Glomerular visceral epithelial cell (primary cell): ENCODE results near the gene HDHD2.

Source experiments
- DNase-seq: peaks from one replicate; pipeline ENCODE4 v3.0.0-alpha.2; 2016; ENCODE audit errors: extremely low spot score

The HDHD2 gene

DNA sequence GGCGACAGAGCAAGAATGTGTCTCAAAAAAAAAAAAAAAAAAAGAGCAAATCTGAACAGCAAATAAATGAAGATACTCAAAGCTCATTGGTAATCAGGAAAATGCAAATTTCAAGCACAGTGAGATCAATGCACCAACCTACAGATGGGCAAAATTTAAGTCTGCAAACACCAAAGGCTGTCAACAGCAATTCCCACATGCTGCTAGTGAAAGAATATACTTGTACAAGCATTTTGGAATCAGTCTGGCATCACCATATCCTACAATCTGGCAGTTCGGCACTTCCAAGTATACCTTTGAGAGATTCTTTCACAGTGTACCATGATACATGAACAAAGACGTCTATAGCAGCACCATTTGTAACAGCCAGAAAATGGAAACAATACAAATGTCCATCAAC, 4.1 kb downstream of the HDHD2 start:
- no peak for DNase-seq

DNA sequence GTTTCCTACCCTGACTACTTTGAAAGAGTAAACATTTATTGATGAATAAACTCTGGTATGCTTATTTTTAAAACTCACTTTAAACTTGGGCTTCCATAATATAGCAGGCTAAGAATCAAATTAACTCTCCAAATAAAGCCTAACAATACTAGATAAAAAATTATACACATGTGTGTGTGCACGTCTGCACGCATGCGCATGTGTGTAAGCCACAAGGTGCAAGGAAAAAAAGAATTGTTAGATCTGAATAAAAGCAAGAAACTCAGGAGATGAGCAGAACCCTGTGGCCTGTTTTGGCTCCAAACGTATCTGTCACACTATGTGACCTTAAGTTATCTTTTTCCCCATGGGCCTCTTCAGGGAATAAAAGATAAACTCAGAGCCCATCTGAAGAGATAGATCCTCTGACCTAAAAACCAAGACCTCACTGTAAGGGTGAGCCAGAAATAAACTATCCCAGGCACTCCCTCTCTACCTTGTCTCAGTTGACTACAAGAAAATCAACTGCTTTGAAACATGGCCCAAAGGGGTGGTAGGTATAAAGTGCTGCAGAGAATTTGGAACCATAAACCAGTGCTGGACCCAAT, 6.3 kb downstream of the HDHD2 start:
- no peak for DNase-seq

DNA sequence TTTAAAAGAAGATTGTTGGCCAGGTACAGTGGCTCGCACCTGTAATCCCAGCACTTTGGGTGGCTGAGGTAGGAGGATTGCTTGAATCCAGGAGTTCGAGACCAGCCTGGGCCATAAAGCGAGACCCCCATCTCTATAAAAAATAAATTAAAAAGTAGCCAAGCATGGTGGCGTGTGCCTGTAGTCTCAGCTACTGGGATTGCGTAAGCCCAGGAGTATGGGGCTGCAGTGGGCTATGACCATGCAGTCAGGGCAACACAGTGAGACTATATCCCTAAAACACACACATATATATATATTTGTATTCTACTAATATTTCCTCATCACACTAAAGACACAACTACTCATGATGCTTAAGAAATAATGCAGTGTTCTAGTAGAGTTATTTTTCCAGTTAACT, 7.1 kb downstream of the HDHD2 start:
- no peak for DNase-seq

DNA sequence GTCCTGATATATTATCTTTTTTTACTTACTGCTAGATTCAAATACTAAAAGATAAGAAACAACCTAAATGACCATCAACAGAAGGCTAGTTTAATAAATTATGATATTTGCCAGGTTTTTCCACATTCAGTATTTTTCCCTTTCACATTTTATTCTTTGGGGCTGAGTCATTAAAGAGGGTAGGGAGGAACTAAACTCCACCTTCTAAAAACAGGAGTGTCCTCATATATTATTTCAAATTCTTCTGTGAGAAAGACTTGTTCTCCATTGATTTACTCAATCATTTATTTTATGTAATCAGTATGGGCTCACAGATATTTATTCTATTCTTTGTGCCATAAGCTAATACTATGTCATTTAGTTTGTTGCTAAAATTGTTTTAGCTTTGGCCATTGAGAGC, 9.0 kb downstream of the HDHD2 start:
- no peak for DNase-seq

DNA sequence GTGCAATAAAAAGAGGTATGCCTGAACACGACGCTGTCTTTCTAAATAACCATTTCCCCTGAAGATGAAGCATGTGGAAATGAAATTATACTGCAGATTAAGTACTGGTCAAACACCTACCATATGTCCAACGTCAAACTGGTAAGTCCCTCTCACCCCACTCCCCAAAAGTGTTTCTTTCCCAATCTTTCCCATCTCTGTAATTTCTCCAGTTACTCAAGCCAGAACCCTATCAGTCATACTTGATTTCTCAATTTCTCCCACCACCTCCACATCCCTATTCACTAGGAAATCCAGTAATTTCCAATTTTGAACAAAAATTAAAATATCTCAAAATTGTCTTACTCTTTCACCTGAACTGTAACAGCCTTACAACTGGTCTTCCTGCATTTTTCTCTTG, 29.2 kb downstream of the HDHD2 start:
- no peak for DNase-seq

DNA sequence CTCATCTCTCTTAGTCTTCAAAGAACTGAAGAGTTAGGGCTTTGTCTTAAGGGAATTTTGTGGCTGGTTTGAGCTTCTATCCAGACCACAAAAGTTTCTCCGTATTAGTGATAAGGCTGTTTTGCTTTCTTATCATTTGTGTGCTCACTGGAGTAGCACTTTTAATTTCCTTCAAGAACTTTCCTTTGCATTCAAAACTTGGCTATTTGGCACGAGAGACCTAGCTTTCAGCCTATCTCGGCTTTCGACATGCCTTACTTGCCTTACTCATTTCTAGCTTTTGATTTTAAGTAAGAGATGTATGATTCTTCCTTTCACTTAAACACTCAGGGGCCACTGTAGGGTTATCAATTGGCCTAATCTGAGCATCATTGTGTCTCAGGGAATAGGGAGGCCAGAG, 29.9 kb downstream of the HDHD2 start:
- DNase-seq = no peak

DNA sequence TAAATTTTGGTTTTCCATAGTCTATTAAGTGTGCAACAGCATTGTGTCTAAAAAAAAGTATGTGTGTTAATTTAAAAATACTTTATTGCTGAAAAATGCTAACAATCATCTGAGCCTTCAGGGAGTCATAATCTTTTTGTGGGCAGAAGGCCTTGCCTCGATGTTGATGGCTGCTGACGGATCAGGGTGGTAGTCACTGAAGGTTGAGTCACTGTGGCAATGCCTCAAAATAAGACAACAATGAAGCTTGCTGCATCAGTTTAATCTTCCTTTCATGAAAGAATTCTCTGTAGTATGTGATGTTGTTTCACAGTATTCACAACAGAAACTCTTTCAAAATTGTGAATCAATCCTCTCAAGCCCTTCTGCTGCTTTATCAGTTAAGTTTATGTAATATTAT, 31.3 kb downstream of the HDHD2 start:
- no peak for DNase-seq

DNA sequence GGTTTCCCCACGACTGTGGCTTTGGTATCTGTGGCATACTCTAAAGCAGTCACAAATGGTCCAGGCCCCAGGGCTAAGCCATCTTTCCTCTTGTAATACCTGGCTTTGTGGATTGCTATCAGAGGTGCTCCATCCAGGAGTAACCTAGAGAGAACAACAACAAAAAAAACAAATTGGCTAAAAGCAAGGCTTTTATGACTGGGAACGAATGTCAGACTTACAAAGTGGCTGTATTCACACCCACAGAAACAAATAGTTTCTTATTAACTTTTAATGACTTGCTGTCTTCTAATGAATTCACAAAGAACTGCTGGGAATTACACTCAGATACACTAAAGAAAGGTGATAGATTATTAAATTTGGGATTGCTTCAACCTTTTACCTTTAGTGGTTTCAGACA, 35.1 kb downstream of the HDHD2 start:
- DNase-seq = no peak

DNA sequence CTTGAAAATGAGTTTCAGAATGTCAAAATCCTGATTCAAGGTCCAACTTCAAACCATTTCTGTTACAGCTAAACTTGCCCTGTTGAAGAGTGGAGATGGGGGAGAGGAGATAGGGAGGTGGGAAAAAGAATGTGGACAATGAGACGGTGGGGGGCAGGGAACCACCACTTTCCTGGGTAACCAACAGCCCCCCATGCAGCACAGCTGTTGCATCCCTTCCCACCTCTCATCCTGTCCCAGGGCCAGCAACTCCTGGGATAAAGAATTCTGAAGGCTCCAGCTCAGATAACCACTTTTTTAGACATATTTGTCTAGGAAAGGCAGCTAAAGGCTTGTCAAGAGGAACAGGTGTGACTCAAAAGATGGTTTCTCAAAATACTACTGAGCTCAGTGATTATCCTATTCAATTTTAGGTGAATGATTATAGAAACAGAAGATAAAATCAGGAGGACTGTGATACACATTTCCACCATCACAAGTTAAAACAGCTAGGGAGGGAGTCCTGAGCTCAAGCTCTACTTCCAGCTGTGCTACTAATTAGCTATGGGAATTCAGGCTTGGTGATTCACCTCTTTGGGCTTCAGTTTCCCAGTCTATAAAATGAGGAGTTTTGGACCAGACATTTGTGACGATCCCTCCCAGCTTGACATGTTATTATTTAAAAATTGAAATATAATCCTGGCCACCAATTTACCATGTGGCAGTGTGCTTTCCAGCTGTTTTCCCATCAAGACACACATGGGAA, 36.3 kb downstream of the HDHD2 start:
- no peak for DNase-seq

DNA sequence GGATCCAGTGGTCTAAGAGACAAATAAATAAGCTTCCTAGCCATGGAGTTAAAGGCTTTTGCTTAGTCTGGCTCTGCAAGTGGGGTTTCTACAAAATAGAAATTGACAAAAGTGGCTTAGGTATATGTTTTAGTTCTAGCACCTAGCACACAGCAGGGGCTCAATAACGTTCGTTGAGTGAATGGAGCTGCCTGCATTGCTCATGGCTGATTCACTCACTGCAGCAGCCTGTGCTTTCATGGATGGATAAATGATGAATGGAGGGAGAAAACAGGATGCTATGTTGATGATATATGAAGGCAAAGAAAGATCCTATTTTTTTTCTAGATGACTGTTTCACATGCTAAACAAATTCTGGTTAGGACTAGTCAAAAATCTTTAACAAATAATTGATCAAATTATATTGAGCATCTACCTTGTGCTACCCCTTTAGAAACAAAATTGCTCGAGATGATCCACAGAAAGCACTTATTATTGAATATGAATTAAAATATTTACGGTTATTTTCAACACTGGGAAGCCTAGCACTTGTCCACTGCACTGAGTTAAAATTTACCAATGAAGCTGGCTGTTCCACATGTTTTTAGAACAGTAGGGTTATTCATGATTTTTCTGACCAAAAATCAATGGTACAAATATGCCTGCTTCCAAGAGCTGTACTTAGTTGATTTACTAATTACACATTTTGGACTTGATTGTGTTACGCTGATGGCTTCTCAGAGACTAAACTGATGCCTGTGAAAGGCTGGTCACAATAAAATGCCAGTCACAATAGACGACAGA, 39.6 kb downstream of the HDHD2 start:
- no peak for DNase-seq

DNA sequence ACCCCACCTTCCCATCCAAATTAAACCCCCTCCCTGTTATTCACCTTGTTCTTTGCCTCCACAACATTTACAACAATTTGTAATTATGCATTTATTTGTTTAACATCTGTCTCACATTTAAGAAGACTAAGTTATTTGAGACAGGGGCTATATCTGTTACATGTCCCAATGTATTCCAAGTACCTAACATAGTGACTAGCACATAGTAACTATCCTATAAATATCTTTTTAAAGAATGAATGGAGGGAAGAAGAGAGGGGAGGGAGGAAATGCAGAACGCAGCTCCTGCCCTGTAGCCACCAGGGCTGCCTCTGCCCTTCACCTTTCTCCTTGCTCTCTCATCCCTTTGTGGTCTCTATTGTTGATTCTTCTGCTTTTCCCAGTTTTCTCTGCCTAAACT, 40.6 kb downstream of the HDHD2 start:
- DNase-seq = no peak

DNA sequence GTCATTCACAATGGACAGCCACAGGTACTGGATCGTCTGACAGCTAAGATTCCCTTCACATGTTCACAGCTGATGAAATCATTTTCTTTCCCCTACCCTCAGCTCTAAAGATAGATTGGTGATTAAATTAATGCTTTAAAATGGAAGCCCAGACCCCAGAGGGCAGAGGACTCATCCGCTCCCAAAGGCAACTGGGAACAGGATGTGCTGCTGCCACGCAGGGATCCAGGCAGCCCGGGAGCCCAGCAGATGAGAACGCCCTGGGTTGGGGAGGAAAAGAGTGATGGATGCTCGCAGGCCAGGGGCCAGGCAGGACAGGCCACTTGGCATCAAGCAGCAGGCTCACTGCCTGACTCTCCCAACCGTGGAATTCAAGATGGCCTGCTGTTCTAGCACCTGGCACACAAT, 41.3 kb downstream of the HDHD2 start:
- DNase-seq = no peak

DNA sequence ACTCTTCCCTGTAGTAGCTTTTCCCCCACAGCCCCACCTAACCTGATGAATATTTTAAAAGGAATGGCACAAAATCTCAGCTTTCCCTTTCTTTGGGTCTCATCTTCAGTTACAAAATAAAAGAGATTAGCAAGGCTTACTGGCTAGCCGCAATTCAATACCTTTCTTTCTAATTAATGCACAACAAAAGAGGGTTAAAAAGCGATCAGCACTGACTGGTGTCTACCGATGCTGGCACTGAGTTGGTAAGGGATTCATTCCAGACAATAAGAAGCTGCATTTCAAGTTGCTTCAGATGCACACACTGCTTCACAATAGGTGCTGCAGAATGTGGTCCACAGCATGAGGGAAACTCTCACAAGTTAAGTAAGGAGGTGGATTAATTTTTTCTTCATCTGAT, 41.9 kb downstream of the HDHD2 start:
- no peak for DNase-seq

DNA sequence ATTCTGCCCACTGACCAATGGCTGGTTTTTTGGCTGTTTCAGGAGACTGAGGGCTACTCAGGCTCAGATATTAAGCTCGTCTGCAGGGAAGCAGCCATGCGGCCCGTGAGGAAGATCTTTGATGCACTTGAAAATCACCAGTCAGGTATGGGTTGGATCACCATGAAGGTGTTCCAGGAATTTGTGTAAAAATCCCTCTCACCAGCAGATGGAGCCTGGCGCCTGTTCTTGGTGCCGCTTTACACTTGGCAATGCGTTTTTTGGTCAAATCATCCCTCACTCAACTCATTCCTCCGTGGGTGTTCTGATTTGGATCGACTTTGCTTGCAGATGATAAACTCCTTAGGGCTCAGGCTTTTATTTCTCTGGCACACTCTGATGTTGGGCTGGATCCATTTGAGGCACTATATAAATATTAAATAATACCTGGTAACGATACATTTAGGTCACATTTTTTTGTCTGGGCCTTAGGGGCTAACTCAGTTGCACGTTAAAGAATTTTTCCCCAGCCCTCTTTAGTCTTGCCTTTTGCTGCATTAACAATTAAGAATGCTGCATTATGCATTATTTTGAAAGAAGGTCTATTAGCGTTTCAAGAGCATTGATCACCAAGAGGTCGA, 50.0 kb downstream of the HDHD2 start:
- DNase-seq = peak; percentile 66

DNA sequence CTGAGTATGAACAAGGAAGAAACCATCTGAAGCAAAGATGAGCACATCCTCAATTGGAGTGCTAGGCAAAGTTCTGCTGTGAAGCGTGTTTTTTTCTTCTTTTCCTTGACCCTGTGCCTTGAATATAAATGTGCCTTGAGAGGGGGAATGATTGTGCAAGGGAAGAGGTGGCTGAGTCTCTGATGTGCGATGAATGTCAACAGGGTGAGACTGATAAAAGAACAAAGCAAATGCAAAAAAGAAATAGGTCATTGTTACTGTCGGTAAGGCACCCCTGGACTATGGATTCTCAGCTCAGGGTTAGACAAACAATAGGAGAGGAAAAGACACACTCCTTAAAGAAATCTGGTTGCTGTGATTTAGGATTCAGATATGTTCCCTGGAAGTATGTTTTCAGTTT, 54.5 kb downstream of the HDHD2 start:
- no peak for DNase-seq

DNA sequence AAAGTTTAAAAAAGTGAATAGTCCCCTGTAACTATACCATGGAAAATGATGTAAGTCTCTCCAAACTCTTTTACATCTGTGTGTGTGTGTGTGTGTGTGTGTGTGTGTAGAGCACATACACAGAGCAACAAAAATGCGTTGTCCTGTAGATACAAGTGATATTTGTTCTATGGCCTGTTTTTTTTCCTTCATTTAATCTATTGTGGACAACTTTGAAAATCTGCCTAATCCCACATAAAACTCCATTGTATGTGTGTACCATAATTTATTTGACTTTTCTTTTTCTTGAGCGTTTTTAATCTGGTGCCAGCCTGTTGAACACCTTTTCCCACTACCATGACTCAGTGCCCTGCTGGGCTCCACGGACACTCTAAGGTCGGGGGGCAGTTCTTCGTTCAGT, 62.6 kb downstream of the HDHD2 start:
- no peak for DNase-seq

DNA sequence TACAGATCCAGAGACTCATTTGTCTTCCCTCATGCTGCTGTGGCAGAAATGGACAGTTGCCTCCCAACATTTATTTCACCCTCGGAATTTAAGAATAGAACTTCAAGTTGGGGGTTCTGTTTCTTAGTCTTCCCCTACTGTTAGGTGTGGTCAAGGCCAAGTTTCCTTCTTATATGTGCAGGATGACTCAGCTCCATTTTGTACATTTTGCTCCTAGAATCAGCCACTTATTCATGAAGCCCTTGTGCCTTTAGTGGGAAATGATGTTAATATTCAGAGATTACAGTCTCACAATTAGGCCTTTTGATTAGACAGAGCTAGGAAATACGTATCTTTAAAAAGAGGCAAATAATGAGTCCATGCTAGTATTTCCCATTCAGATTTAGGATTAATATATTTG, 68.7 kb downstream of the HDHD2 start:
- DNase-seq = no peak

DNA sequence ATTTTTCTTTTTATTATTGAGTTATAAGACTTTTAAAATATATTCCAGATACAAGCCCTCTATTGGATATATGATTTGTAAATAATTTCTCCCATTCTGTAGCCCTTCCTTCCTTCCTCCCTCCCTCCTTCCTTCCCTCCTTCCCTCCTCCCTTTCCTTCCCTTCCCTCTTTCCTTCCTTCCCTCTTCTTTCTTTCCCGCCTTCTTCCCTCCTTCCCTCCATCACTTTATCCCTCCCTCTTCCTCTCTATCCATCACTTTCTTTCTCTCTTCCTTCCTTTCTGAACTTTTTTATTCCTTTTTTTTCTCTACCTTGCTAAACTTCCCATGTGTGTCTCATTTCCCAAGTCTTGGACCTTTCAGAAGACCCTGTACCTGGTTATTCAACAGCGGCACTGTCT, 69.4 kb downstream of the HDHD2 start:
- no peak for DNase-seq

DNA sequence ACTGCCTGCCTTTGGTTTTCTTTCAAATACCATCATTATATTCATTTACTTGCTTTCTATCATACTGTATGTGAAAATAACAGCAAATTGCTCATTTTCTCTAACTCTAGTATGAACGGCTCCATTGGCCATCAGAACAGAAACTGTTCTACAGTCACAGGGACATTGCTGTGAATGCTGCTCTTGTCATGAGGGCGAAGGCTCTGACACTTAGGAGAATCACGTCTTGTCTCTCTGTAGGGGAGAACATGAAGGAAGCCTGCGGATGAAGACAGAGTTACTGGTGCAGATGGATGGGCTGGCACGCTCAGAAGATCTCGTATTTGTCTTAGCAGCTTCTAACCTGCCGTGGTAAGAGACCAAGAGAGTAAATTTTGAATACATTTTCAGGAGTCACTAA, 73.2 kb downstream of the HDHD2 start:
- no peak for DNase-seq

DNA sequence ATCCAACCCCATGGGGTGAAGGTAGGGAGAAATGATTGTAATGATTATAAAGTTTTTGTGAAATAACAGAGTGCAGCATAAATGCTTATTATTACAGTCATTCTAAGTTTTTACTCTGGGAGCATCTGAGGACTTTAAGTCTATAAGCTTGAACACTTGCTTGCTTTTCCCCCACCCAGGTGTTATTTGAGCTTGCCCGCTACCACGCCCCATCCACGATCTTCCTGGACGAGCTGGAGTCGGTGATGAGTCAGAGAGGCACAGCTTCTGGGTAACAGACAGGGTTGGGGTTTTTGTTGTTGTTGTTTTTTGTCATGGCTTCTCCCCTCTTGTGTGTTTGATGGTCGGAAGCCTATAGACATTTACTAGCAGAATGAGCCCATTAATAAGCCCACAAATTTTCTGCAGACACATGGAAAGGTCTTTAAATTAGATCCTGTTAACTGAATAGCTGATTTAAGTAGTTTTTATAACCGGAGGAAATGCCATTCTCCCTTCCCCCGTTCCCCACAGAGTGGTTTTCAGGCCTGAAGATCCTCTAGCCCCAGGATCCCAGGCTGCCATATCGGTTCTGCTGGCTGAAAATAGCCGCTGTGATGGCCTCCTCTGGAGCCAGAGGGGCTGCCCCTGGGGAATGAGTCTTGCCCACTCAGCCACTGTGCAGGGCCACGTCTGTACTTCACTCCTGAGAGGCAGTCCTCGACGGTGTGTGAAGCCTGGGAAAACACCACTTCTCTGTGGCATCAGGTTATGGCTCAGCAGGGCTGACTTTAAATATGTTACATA, 75.0 kb downstream of the HDHD2 start:
- no peak for DNase-seq

DNA sequence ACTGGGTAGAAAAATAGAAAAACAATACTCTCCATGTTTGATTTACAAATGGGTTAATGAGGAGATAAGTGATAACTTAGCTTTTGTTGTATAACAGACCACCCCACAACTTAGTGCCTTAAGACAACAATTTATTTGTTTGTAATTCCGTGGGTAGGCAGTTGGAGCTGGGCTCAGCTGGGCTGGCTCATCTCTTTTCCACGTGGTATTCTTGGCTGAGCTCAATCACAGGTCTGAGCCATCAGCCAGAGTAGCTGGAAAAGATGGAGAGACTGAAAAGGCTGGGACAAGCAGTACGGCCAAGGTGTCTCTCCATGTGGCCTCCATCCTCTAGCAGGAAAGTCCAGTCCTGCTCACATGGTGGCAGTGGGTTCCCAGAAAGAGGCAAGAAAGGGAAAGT, 82.7 kb downstream of the HDHD2 start:
- no peak for DNase-seq

DNA sequence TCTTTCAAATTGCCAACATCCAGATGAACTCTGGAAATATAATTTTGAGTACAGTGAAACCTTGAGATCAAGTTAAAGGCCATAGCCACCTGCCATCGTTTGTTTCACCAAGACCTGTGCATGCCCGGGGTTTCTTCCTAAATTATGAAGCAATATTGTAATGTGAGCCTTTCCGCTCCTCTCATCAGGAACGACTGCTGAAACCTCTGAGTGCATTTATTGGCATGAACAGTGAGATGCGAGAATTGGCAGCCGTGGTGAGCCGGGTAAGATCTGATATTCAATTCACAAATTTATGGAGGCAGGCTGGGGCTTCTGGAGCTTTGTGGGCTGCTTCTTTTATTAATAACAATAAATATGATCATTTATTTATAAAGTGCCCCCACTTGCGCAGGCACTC, 87.2 kb downstream of the HDHD2 start:
- no peak for DNase-seq
